NCI-H82 treated with DMSO at 0.1 percent for 48 hours (cell line): ENCODE measurements around the gene MACROD1.
"Not testable (repeated sequence)": the region's sequence is repeated elsewhere in the genome, so short reads cannot be mapped to it uniquely, and the experiment has no call there.

Experiments
- DNase-seq: peaks from one replicate; lab custom pipeline; 2025; ENCODE audit not compliant: unreplicated experiment; lab: John Stamatoyannopoulos, UW

Gene MACROD1

GRCh38 chr11:64185693-64186491 lies 20.0 kb upstream of the MACROD1 start, which contains the start of gene STIP1:
Gene STIP1 (plus strand): TSS chr11:64186171. CDS start chr11:64186262, 91 bp downstream.
- peak; percentile 99 for DNase-seq

GRCh38 chr11:64185175-64185692 lies 19.3 kb upstream of the MACROD1 start:
- DNase-seq = no peak

GRCh38 chr11:64183890-64184289 lies 18.0 kb upstream of the MACROD1 start:
- DNase-seq = no peak

- peak; percentile 53 for DNase-seq
Measured at GRCh38 chr11:64181506-64182411, 15.8 kb upstream of the MACROD1 start.

GRCh38 chr11:64180891-64181290 lies 15.0 kb upstream of the MACROD1 start:
- peak; percentile 80 for DNase-seq

- no peak for DNase-seq
Measured at GRCh38 chr11:64178951-64179639, 13.2 kb upstream of the MACROD1 start.

- DNase-seq = no peak
Measured at GRCh38 chr11:64178203-64178602, 12.3 kb upstream of the MACROD1 start.

- no peak for DNase-seq
Measured at GRCh38 chr11:64176751-64177150, 10.8 kb upstream of the MACROD1 start.

GRCh38 chr11:64173616-64174355 lies 7.9 kb upstream of the MACROD1 start:
- DNase-seq = no peak

GRCh38 chr11:64170419-64170818 lies 4.5 kb upstream of the MACROD1 start:
- DNase-seq = no peak

GRCh38 chr11:64165481-64165841 lies 452 bp downstream of the MACROD1 start:
- DNase-seq = no peak

GRCh38 chr11:64164392-64165312 lies 1.3 kb downstream of the MACROD1 start:
- DNase-seq = no peak

GRCh38 chr11:64163951-64164350 lies 2.0 kb downstream of the MACROD1 start:
- no peak for DNase-seq

- DNase-seq = not testable (repeated sequence)
Measured at GRCh38 chr11:64162769-64163168, 3.1 kb downstream of the MACROD1 start.

GRCh38 chr11:64161037-64161436 lies 4.9 kb downstream of the MACROD1 start:
- no peak for DNase-seq

GRCh38 chr11:64157631-64158394 lies 8.1 kb downstream of the MACROD1 start:
- DNase-seq = no peak

GRCh38 chr11:64156235-64157011 lies 9.5 kb downstream of the MACROD1 start:
- DNase-seq = no peak

- DNase-seq = no peak
Measured at GRCh38 chr11:64153812-64154211, 12.1 kb downstream of the MACROD1 start.
